Smooth muscle cell (in vitro differentiated cells): Measurements from ENCODE around the gene RXRG. TPM values are rescaled to one million over a fixed set of nuclear protein-coding genes. Genes with fewer than 3 reads are reported as not detected.

Source experiments
- DNase-seq: peaks from one replicate; lab custom pipeline; 2025; ENCODE audit not compliant: unreplicated experiment; lab: John Stamatoyannopoulos, UW
- H2AFZ ChIP-seq: fragments of 200-600 bp; sonication (generic); 2 replicates; pipeline ENCODE4 v1.6.0; 2016; ENCODE audit warnings: antibody characterized with exemption, low read depth, mild to moderate bottlenecking
- H3F3A ChIP-seq: fragments of 200-600 bp; sonication (generic); 2 replicates; pipeline ENCODE4 v1.6.0; 2017; ENCODE audit warnings: antibody characterized with exemption, low read depth
- H3K27ac ChIP-seq: fragments of 200-600 bp; sonication (generic); 2 replicates; pipeline ENCODE4 v1.5.1; 2016; ENCODE audit warnings: low read depth, mild to moderate bottlenecking
- H3K27me3 ChIP-seq: fragments of 200-600 bp; sonication (generic); 2 replicates; pipeline ENCODE4 v1.6.1; 2016; ENCODE audit warnings: low read depth, mild to moderate bottlenecking
- H3K36me3 ChIP-seq: fragments of 200-600 bp; sonication (generic); 2 replicates; pipeline ENCODE4 v1.5.1; 2016; ENCODE audit warnings: low read depth
- H3K4me1 ChIP-seq: fragments of 200-600 bp; sonication (generic); 2 replicates; pipeline ENCODE4 v1.5.1; 2016; ENCODE audit warnings: low read depth
- H3K4me2 ChIP-seq: fragments of 200-600 bp; sonication (generic); 2 replicates; pipeline ENCODE4 v1.6.0; 2016; ENCODE audit warnings: mild to moderate bottlenecking
- H3K4me3 ChIP-seq: fragments of 200-600 bp; sonication (generic); 2 replicates; pipeline ENCODE4 v1.5.1; 2016; ENCODE audit warnings: mild to moderate bottlenecking
- H3K79me2 ChIP-seq: fragments of 200-600 bp; sonication (generic); 2 replicates; pipeline ENCODE4 v1.6.0; 2016; ENCODE audit warnings: low read depth, mild to moderate bottlenecking
- H3K9ac ChIP-seq: fragments of 200-600 bp; sonication (generic); 2 replicates; pipeline ENCODE4 v1.6.0; 2016; ENCODE audit warnings: low read depth
- H3K9me3 ChIP-seq: fragments of 200-600 bp; sonication (generic); replicated peaks from 2 replicates; pipeline ENCODE4 v1.5.1; 2016; ENCODE audit warnings: low read depth
- H4K20me1 ChIP-seq: fragments of 200-600 bp; sonication (generic); 2 replicates; pipeline ENCODE4 v1.6.0; 2016; ENCODE audit warnings: low read depth
- WGBS: methylation state at CpG from one replicate; pipeline ENCODE4 v1.1.7; 2016; ENCODE audit warnings: low lambda C conversion rate; 5-methylcytosine and 5-hydroxymethylcytosine counted together
- polyA plus RNA-seq: library from polyadenylated mRNA; unstranded; fragments of >200 nt; fragmentation: Nextera tagmentation; extraction: Ambion mirVana; gene quantifications from 2 replicates; pipeline ENCODE4 v1.2.1, GENCODE V29; 2016
- total RNA-seq: library from RNA; depleted of rRNA; stranded (reverse); fragments of >200 nt; gene quantifications from 2 replicates; pipeline ENCODE4 v1.2.3, GENCODE V29; 2014
- TF ChIP-seq, protein P1 (sequence below): fragments of 200-600 bp; sonication (generic); IDR thresholded peaks from 2 replicates; pipeline ENCODE4 v1.5.1; 2017; ENCODE audit warnings: borderline replicate concordance, mild to moderate bottlenecking, antibody characterized with exemption; ENCODE audit not compliant: insufficient read depth, poor library complexity, severe bottlenecking

Gene RXRG
- total and polyA plus RNA-seq, 2 experiments from 2014 or later, result 0.13 TPM; not detected in 1

DNA sequence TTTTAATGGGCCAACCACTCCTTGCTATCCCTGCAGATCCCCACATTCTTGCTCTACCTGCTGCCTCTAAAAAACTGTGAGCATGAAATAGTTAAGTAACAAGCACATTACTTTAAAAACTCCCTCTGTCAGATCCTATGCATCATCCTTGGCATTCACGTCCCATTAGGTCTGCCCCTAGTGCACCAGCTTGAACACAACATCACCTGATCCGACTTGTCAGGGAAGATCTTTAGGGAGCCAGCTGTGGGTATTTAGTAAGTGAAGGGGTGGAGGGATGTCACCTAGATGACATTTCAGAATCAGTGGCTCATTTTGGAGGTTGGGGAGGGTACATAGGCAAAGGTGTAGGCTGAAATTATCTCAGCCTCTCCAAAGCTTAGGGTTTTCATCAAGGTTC, 33.5 kb downstream of the RXRG start:
- H3K4me2 ChIP-seq, result no peak overlapping the region
- no peaks in the 10 kb centered on the region for H4K20me1 ChIP-seq
- peaks cover 53% of the 10 kb centered on the region for H3K27me3 ChIP-seq
- H3K36me3 ChIP-seq, result no peaks in the 10 kb centered on the region
- no peaks in the 10 kb centered on the region for H3F3A ChIP-seq
- H3K4me3 ChIP-seq, result no peak overlapping the region
- no peaks in the 10 kb centered on the region for H3K4me1 ChIP-seq
- H3K9ac ChIP-seq, result no peak overlapping the region
- no peaks in the 10 kb centered on the region for H3K79me2 ChIP-seq
- no peaks in the 10 kb centered on the region for H3K9me3 ChIP-seq
- H2AFZ ChIP-seq, result no peak overlapping the region
- WGBS, result 62% methylated on average over 2 of the region's 2 CpGs
- H3K27ac ChIP-seq, result no peak overlapping the region
- DNase-seq, result no peak
- TF ChIP-seq, protein P1, sequence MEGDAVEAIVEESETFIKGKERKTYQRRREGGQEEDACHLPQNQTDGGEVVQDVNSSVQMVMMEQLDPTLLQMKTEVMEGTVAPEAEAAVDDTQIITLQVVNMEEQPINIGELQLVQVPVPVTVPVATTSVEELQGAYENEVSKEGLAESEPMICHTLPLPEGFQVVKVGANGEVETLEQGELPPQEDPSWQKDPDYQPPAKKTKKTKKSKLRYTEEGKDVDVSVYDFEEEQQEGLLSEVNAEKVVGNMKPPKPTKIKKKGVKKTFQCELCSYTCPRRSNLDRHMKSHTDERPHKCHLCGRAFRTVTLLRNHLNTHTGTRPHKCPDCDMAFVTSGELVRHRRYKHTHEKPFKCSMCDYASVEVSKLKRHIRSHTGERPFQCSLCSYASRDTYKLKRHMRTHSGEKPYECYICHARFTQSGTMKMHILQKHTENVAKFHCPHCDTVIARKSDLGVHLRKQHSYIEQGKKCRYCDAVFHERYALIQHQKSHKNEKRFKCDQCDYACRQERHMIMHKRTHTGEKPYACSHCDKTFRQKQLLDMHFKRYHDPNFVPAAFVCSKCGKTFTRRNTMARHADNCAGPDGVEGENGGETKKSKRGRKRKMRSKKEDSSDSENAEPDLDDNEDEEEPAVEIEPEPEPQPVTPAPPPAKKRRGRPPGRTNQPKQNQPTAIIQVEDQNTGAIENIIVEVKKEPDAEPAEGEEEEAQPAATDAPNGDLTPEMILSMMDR, result no peak

DNA sequence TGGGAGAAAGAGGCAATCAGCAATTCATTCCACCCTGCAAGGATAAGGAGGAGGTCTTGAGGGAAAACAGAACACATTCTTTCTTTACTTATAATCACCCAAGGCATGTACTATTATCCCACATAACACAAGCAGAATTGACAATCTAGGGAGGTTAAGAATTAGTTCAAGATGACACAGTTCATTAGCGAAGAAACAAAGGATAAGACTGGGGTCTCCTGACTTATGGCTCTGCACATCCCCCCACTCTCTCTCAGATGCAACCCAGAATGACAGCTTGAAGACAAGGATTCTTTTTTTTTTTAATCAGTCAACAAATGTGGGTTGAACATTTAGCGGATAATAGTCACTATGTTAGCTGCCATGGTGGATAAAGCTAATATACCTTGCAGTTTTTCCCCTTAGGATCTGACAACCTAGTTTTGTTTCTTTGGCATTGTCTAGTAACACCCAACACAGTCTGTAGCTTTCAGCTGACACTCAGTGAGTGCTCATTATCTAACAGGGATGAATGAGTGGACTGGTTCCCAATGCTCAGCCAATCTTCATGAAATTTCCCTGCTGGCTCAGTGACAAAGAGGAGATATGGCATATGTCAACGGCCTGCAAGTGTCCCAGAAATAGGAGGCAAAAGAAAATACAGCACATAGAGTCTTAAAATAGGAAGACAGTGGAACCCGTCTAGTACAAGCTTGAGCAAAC, 35.1 kb downstream of the RXRG start:
- Histone ChIP-seq H3K4me3 (no peak overlapping the region), H3K79me2 (no peaks in the 10 kb centered on the region), H2AFZ (no peak overlapping the region), H3K27ac (no peak overlapping the region), H3K27me3 (peaks cover 42% of the 10 kb centered on the region), H3K36me3 (no peaks in the 10 kb centered on the region), H3K9me3 (no peaks in the 10 kb centered on the region), H3K4me1 (no peaks in the 10 kb centered on the region), H3K4me2 (no peak overlapping the region), H3K9ac (no peak overlapping the region), H4K20me1 (no peaks in the 10 kb centered on the region), H3F3A (no peaks in the 10 kb centered on the region)
- TF ChIP-seq, protein P1, result no peak
- no peak for DNase-seq
- 57% methylated on average over 4 of the region's 4 CpGs for WGBS

DNA sequence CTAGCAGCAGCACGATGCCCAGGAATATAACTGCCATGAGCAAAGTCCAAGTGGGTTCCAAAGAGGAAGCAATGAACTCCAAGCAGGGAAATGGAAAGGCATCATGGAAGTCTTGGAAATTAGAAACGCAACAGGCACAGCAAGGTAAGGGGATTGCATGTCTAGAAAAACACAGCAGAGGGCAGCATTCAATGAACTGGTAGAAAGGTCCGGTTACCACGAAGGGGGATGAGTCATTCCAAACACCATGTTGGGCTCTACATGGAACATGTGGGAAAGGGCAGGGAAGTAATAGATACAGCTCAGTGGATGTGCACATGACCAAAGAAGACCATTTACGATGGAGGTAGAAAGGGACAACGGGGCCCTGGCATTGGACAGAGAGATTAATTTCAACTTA, 36.4 kb downstream of the RXRG start:
- H3F3A ChIP-seq, result no peaks in the 10 kb centered on the region

More for the DNA sequence above, 36.4 kb downstream of the RXRG start:
- Histone ChIP-seq H3K27ac (no peak overlapping the region), H3K27me3 (peaks cover 33% of the 10 kb centered on the region), H3K4me3 (no peak overlapping the region), H3K4me2 (no peak overlapping the region), H2AFZ (no peak overlapping the region), H3K79me2 (no peaks in the 10 kb centered on the region), H3K36me3 (no peaks in the 10 kb centered on the region), H3K9me3 (no peaks in the 10 kb centered on the region), H3K9ac (no peak overlapping the region), H4K20me1 (no peaks in the 10 kb centered on the region), H3K4me1 (no peaks in the 10 kb centered on the region)
- TF ChIP-seq, protein P1, result peak; percentile 49
- WGBS, result 51% methylated on average over 6 of the region's 6 CpGs
- DNase-seq, result no peak
